Measurements from ENCODE around the gene ZMIZ1. TPM values are rescaled to one million over a fixed set of nuclear protein-coding genes. Genes with fewer than 3 reads are reported as not detected.

Gene ZMIZ1
- total RNA-seq, 4 donors from 2014 or later = 58.1 to 87.4 (median 74.2) TPM

GRCh38 chr10:79193694-79194382 is 125.1 kb downstream of the ZMIZ1 start:
- intact Hi-C loops (cut with DNase I; ENCODE audit: low total_unique reads) = loop anchor here (10.0 kb wide), 1 partner anchor 119 kb away; no protein-coding TSS in a partner anchor
- DNase-seq (ENCODE audit: low spot score in 2 of 2) = no peak
- H3K4me3 ChIP-seq (ENCODE audit: low read depth, poor library complexity, severe bottlenecking) = no peak overlapping the region
- 83 to 85% methylated on average over 14 of the region's 14 CpGs for WGBS, 2 donors
- TF ChIP-seq POLR2A (IDR thresholded peaks at IDR 0.05) (no peak), CTCF (IDR thresholded peaks at IDR 0.05) (no peak)

- no peak overlapping the region for H3K4me3 ChIP-seq (ENCODE audit: low read depth, poor library complexity, severe bottlenecking)
- WGBS, 2 donors = 8 to 12% methylated on average over 22 of the region's 22 CpGs
Measured at GRCh38 chr10:79195091-79195923, 126.5 kb downstream of the ZMIZ1 start.

GRCh38 chr10:79196470-79197461 is 128.0 kb downstream of the ZMIZ1 start:
- TF ChIP-seq CTCF (IDR thresholded peaks at IDR 0.05) = peak in 1 of 3 donors; percentile 83
- no peak for TF ChIP-seq POLR2A (IDR thresholded peaks at IDR 0.05)
- 67 to 72% methylated on average over 16 to 18 of the region's 18 CpGs for WGBS, 2 donors
- H3K4me3 ChIP-seq (ENCODE audit: low read depth, poor library complexity, severe bottlenecking) = no peak overlapping the region
- peak in 1 of 2 donors; percentile 95 for DNase-seq (ENCODE audit: low spot score in 2 of 2)
- intact Hi-C loops (cut with DNase I; ENCODE audit: low total_unique reads) = loop anchor here (5.0 to 10.0 kb wide), 2 partner anchors 122 to 1144 kb away; no protein-coding TSS in a partner anchor

More at GRCh38 chr10:79195091-79195923, 126.5 kb downstream of the ZMIZ1 start:
- intact Hi-C loops (cut with DNase I; ENCODE audit: low total_unique reads) = loop anchor here (5.0 to 10.0 kb wide), 2 partner anchors 121 to 1143 kb away; no protein-coding TSS in a partner anchor
- peak; percentile 84 to 97 for DNase-seq (ENCODE audit: low spot score in 2 of 2)
- TF ChIP-seq POLR2A (IDR thresholded peaks at IDR 0.05) (no peak), CTCF (IDR thresholded peaks at IDR 0.05) (peak in 2 of 3 donors; percentile 32 to 83)

GRCh38 chr10:79197558-79197957 is 128.8 kb downstream of the ZMIZ1 start:
- H3K4me3 ChIP-seq (ENCODE audit: low read depth, poor library complexity, severe bottlenecking) = no peak overlapping the region
- intact Hi-C loops (cut with DNase I; ENCODE audit: low total_unique reads) = loop anchor here (5.0 to 10.0 kb wide), 2 partner anchors 123 to 1145 kb away; no protein-coding TSS in a partner anchor
- no peak for DNase-seq (ENCODE audit: low spot score in 2 of 2)
- 97 to 100% methylated on average over 4 of the region's 4 CpGs for WGBS, 2 donors
- no peak for TF ChIP-seq CTCF (IDR thresholded peaks at IDR 0.05)
- no peak for TF ChIP-seq POLR2A (IDR thresholded peaks at IDR 0.05)

GRCh38 chr10:79200346-79200745 is 131.6 kb downstream of the ZMIZ1 start:
- intact Hi-C loops (cut with DNase I; ENCODE audit: low total_unique reads) = loop anchor here (10.0 kb wide), 1 partner anchor 996 kb away; no protein-coding TSS in a partner anchor
- WGBS, 2 donors = 79 to 88% methylated on average over 7 of the region's 7 CpGs
- TF ChIP-seq POLR2A (IDR thresholded peaks at IDR 0.05) (no peak), CTCF (IDR thresholded peaks at IDR 0.05) (no peak)
- no peak for DNase-seq (ENCODE audit: low spot score in 2 of 2)
- H3K4me3 ChIP-seq (ENCODE audit: low read depth, poor library complexity, severe bottlenecking) = no peak overlapping the region

Data from lower leg skin (tissue), 4 donors.